NT2/D1 (cell line): ENCODE measurements around the gene MED15.

Experiments
- DNase-seq: peaks from one replicate; pipeline ENCODE4 v3.0.0-alpha.2; 2011; ENCODE audit warnings: low read depth, low spot score
- H3K27me3 ChIP-seq: 2 replicates; pipeline ENCODE4 v1.6.0; 2011; ENCODE audit warnings: mild to moderate bottlenecking; ENCODE audit not compliant: insufficient read length, insufficient read depth
- H3K36me3 ChIP-seq: 2 replicates; pipeline ENCODE4 v1.6.1; 2011; ENCODE audit warnings: mild to moderate bottlenecking, low read length, mixed read lengths; ENCODE audit not compliant: insufficient read depth, insufficient read length
- H3K4me1 ChIP-seq: 2 replicates; pipeline ENCODE4 v1.5.1; 2011; ENCODE audit not compliant: insufficient read depth, insufficient read length
- H3K4me3 ChIP-seq: 2 replicates; pipeline ENCODE4 v1.5.1; 2011; ENCODE audit warnings: low read depth; ENCODE audit not compliant: insufficient read length
- H3K9ac ChIP-seq: 2 replicates; pipeline ENCODE4 v1.6.0; 2011; ENCODE audit warnings: low read depth; ENCODE audit not compliant: insufficient read length
- H3K9me3 ChIP-seq: 2 replicates; pipeline ENCODE4 v1.5.1; 2011; ENCODE audit warnings: mild to moderate bottlenecking, low read length; ENCODE audit not compliant: insufficient read depth
- SUZ12 ChIP-seq: IDR thresholded peaks from 2 replicates; pipeline ENCODE4 v1.6.1; 2011; ENCODE audit not compliant: insufficient read length, insufficient read depth; ENCODE audit errors: extremely low read depth
- YY1 ChIP-seq: IDR thresholded peaks from 2 replicates; pipeline ENCODE4 v1.6.1; 2011; ENCODE audit not compliant: insufficient read length, insufficient read depth
- ZNF274 ChIP-seq: IDR thresholded peaks from 2 replicates; pipeline ENCODE4 v1.6.1; 2011; ENCODE audit warnings: mild to moderate bottlenecking, low read depth, low read length

The MED15 gene

GRCh38 chr22:20549232-20549841 is 41.9 kb downstream of the MED15 start:
- Histone ChIP-seq H3K9me3 (no peaks in the 10 kb centered on the region), H3K4me3 (no peak overlapping the region), H3K9ac (no peak overlapping the region), H3K4me1 (peaks cover 21% of the 10 kb centered on the region), H3K27me3 (no peaks in the 10 kb centered on the region), H3K36me3 (peaks cover 31% of the 10 kb centered on the region)
- no peak for DNase-seq
- TF ChIP-seq SUZ12 (no peak), ZNF274 (no peak), YY1 (no peak)

- Histone ChIP-seq H3K4me3 (no peak overlapping the region), H3K36me3 (peaks cover 40% of the 10 kb centered on the region), H3K9ac (peak overlapping the region; percentile 15), H3K4me1 (peaks cover 21% of the 10 kb centered on the region), H3K9me3 (no peaks in the 10 kb centered on the region), H3K27me3 (no peaks in the 10 kb centered on the region)
- TF ChIP-seq ZNF274: no peak
- no peak for TF ChIP-seq YY1
- TF ChIP-seq SUZ12: no peak
- no peak for DNase-seq
These were observed 42.8 kb downstream of the MED15 start for GRCh38 chr22:20550057-20550817.

- Histone ChIP-seq H3K27me3 (no peaks in the 10 kb centered on the region), H3K36me3 (peaks cover 45% of the 10 kb centered on the region), H3K4me1 (peaks cover 21% of the 10 kb centered on the region), H3K9me3 (no peaks in the 10 kb centered on the region), H3K4me3 (no peak overlapping the region), H3K9ac (peak overlapping the region; percentile 53)
- no peak for TF ChIP-seq SUZ12
- peak; percentile 67 for TF ChIP-seq YY1
- no peak for TF ChIP-seq ZNF274
- peak; percentile 77 for DNase-seq
These were observed 43.7 kb downstream of the MED15 start for GRCh38 chr22:20550851-20551744.

GRCh38 chr22:20551805-20552442 is 44.5 kb downstream of the MED15 start:
- DNase-seq: no peak
- TF ChIP-seq YY1: no peak
- TF ChIP-seq SUZ12: no peak
- no peak for TF ChIP-seq ZNF274
- Histone ChIP-seq H3K9me3 (no peaks in the 10 kb centered on the region), H3K9ac (peak overlapping the region; percentile 1), H3K4me3 (no peak overlapping the region), H3K36me3 (peaks cover 51% of the 10 kb centered on the region), H3K4me1 (peaks cover 21% of the 10 kb centered on the region), H3K27me3 (no peaks in the 10 kb centered on the region)

- Histone ChIP-seq H3K9ac (peak overlapping the region; percentile 1), H3K4me1 (peaks cover 21% of the 10 kb centered on the region), H3K9me3 (no peaks in the 10 kb centered on the region), H3K4me3 (no peak overlapping the region), H3K27me3 (no peaks in the 10 kb centered on the region), H3K36me3 (peaks cover 58% of the 10 kb centered on the region)
- TF ChIP-seq YY1 (no peak), SUZ12 (no peak), ZNF274 (no peak)
- no peak for DNase-seq
These were observed 45.3 kb downstream of the MED15 start for GRCh38 chr22:20552443-20553401.
